Measurements from ENCODE around the gene GMPR.
"Not testable (repeated sequence)": the region's sequence is repeated elsewhere in the genome, so short reads cannot be mapped to it uniquely, and the experiment has no call there.

GMPR gene

GRCh38 chr6:16225062-16225731, 13.2 kb upstream of the GMPR start:
- not testable (repeated sequence) for DNase-seq (ENCODE audit: low spot score)

GRCh38 chr6:16226117-16227047, 12.0 kb upstream of the GMPR start:
- DNase-seq (ENCODE audit: low spot score) = not testable (repeated sequence)

GRCh38 chr6:16227048-16227562, 11.3 kb upstream of the GMPR start:
- DNase-seq (ENCODE audit: low spot score) = no peak

- no peak for DNase-seq (ENCODE audit: low spot score)
Measured at GRCh38 chr6:16227605-16228004, 10.8 kb upstream of the GMPR start.

- no peak for DNase-seq (ENCODE audit: low spot score)
Measured at GRCh38 chr6:16228043-16228442, 10.3 kb upstream of the GMPR start.

- peak; percentile 40 for DNase-seq (ENCODE audit: low spot score)
Measured at GRCh38 chr6:16228709-16229665, 9.4 kb upstream of the GMPR start.

- no peak for DNase-seq (ENCODE audit: low spot score)
Measured at GRCh38 chr6:16229700-16230099, 8.7 kb upstream of the GMPR start.

- DNase-seq (ENCODE audit: low spot score) = no peak
Measured at GRCh38 chr6:16230953-16231352, 7.4 kb upstream of the GMPR start.

GRCh38 chr6:16232086-16232485, 6.3 kb upstream of the GMPR start:
- DNase-seq (ENCODE audit: low spot score) = no peak

GRCh38 chr6:16236009-16236501, 2.3 kb upstream of the GMPR start:
- no peak for DNase-seq (ENCODE audit: low spot score)

GRCh38 chr6:16236631-16237199, 1.7 kb upstream of the GMPR start:
- peak; percentile 72 for DNase-seq (ENCODE audit: low spot score)

- DNase-seq (ENCODE audit: low spot score) = no peak
Measured at GRCh38 chr6:16237242-16237641, 1.1 kb upstream of the GMPR start.

GRCh38 chr6:16238963-16239797, 793 bp downstream of the GMPR start:
- peak; percentile 81 for DNase-seq (ENCODE audit: low spot score)

- DNase-seq (ENCODE audit: low spot score) = peak; percentile 93
Measured at GRCh38 chr6:16239798-16240123, 1.4 kb downstream of the GMPR start.

- peak; percentile 55 for DNase-seq (ENCODE audit: low spot score)
Measured at GRCh38 chr6:16240589-16241320, 2.4 kb downstream of the GMPR start.

- no peak for DNase-seq (ENCODE audit: low spot score)
Measured at GRCh38 chr6:16241321-16241689, 2.9 kb downstream of the GMPR start.

GRCh38 chr6:16243055-16243454, 4.7 kb downstream of the GMPR start:
- no peak for DNase-seq (ENCODE audit: low spot score)

- no peak for DNase-seq (ENCODE audit: low spot score)
Measured at GRCh38 chr6:16243664-16244063, 5.3 kb downstream of the GMPR start.

GRCh38 chr6:16244446-16244845, 6.1 kb downstream of the GMPR start:
- peak; percentile 36 for DNase-seq (ENCODE audit: low spot score)

GRCh38 chr6:16244869-16245451, 6.6 kb downstream of the GMPR start:
- no peak for DNase-seq (ENCODE audit: low spot score)

All from hematopoietic multipotent progenitor cell treated with erythropoietin and hydrocortisone succinate and interleukin-3 and kit ligand, for 17 days (in vitro differentiated cells).